A549 (cell line): ENCODE results near the gene LECT2.

Experiments
- CBX2 ChIP-seq: fragments of 200-600 bp; sonication (generic); IDR thresholded peaks from 2 replicates; pipeline ENCODE4 v1.6.1; 2016; ENCODE audit warnings: low read depth, mild to moderate bottlenecking, borderline replicate concordance
- CEBPB ChIP-seq, 2 experiments: fragments of >200 bp in 1 of 2; sonication (Bioruptor Twin) in 1 of 2; formaldehyde crosslinking in 1 of 2; IDR thresholded peaks; 2 replicates each; pipeline ENCODE4 v1.6.1; 2012 to 2016
- CTCF ChIP-seq: fragments of >200 bp; sonication (Bioruptor Twin); formaldehyde crosslinking; IDR thresholded peaks from 3 replicates; pipeline ENCODE4 v1.5.1; 2016
- E2F6 ChIP-seq: IDR thresholded peaks from 2 replicates; pipeline ENCODE4 v1.6.1; 2012; ENCODE audit warnings: low read depth, borderline replicate concordance
- ESRRA ChIP-seq: fragments of 150-350 bp; IDR thresholded peaks from 2 replicates; pipeline ENCODE4 v1.6.1; 2014; ENCODE audit warnings: mild to moderate bottlenecking, low read length, borderline replicate concordance
- POLR2A ChIP-seq: IDR thresholded peaks from 2 replicates; pipeline ENCODE4 v1.6.1; 2012; ENCODE audit warnings: mild to moderate bottlenecking, low read length
- RCOR1 ChIP-seq: fragments of 150-350 bp; IDR thresholded peaks from 2 replicates; pipeline ENCODE4 v1.6.1; 2014; ENCODE audit warnings: antibody characterized with exemption, low read length, low read depth
- RFX5 ChIP-seq: fragments of 450-650 bp; IDR thresholded peaks from 2 replicates; pipeline ENCODE4 v1.7.1; 2014; ENCODE audit warnings: antibody characterized with exemption, mild to moderate bottlenecking, moderate library complexity
- USF2 ChIP-seq: fragments of 450-650 bp; IDR thresholded peaks from 2 replicates; pipeline ENCODE4 v1.6.1; 2014; ENCODE audit warnings: antibody characterized with exemption

- TF ChIP-seq CEBPB (IDR thresholded peaks at IDR 0.05): no peak
- no peak for TF ChIP-seq RCOR1
- TF ChIP-seq USF2: no peak
- TF ChIP-seq CBX2: no peak
- no peak for TF ChIP-seq ESRRA
- TF ChIP-seq CTCF: no peak
- TF ChIP-seq RFX5: no peak
- TF ChIP-seq POLR2A: no peak
- TF ChIP-seq E2F6: no peak
These were observed 17.4 kb downstream of the LECT2 start for GRCh38 chr5:135937245-135937911.
